RWPE2 (cell line): ENCODE results near the gene SLX4IP.

ENCODE experiments used
- ATAC-seq: fragments of 200-7000 bp; cut with Tn5 transposase; 3 replicates; pipeline ENCODE4 v1.9.1; 2021; ENCODE audit warnings: low read depth
- DNase-seq: peaks from one replicate; pipeline ENCODE4 v3.0.0-alpha.2; 2020; ENCODE audit warnings: low spot score
- H3K27ac ChIP-seq: fragments of 450-650 bp; 2 replicates; pipeline ENCODE4 v1.5.1; 2017; ENCODE audit warnings: mild to moderate bottlenecking; ENCODE audit not compliant: poor library complexity, severe bottlenecking
- H3K27me3 ChIP-seq: fragments of 250-450 bp; sonication (Bioruptor Pico); 2 replicates; pipeline ENCODE4 v1.5.1; 2021; ENCODE audit warnings: mild to moderate bottlenecking, moderate library complexity; ENCODE audit not compliant: insufficient read depth, poor library complexity, severe bottlenecking
- H3K36me3 ChIP-seq: fragments of 250-450 bp; sonication (Bioruptor Pico); 2 replicates; pipeline ENCODE4 v1.5.1; 2020; ENCODE audit warnings: low read depth, mild to moderate bottlenecking, moderate library complexity
- H3K4me1 ChIP-seq: fragments of 250-450 bp; sonication (Bioruptor Pico); 2 replicates; pipeline ENCODE4 v1.5.1; 2021; ENCODE audit warnings: mild to moderate bottlenecking, moderate library complexity; ENCODE audit not compliant: insufficient read depth, poor library complexity, severe bottlenecking
- H3K4me3 ChIP-seq: fragments of 250-450 bp; sonication (Bioruptor Pico); 2 replicates; pipeline ENCODE4 v1.5.1; 2021; ENCODE audit warnings: mild to moderate bottlenecking, moderate library complexity; ENCODE audit not compliant: severe bottlenecking
- H3K9me3 ChIP-seq: fragments of 250-450 bp; sonication (Bioruptor Pico); 2 replicates; pipeline ENCODE4 v1.5.1; 2021; ENCODE audit warnings: mild to moderate bottlenecking, moderate library complexity; ENCODE audit not compliant: severe bottlenecking
- TF ChIP-seq, protein P1 (sequence below): fragments of 450-650 bp; IDR thresholded peaks from one replicate; pipeline ENCODE4 v1.5.1; 2017; ENCODE audit warnings: mild to moderate bottlenecking, moderate library complexity; ENCODE audit not compliant: poor library complexity, severe bottlenecking

The SLX4IP gene

DNA sequence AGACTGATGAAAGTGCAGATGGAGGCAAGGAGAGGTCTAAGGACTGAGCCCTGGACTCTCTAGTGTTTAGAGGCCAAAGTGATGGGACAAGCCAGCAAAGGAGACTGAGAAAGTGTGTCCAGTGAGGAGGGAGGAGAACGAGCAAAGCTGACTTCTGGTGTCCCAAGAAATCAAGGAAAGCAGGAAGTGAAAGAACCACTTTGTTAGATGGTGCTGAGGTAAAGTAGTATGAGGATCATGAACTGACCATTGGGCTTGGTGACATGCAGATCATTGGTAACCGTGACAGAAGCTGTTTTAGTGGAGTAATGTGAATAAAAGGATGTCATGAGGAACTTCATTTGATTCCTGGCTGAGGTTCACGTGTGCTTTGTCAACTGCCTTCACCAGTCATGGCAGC is 108.4 kb downstream of the SLX4IP start:
- no peak for ATAC-seq
- Histone ChIP-seq H3K36me3 (no peaks in the 10 kb centered on the region), H3K9me3 (no peaks in the 10 kb centered on the region)

DNA sequence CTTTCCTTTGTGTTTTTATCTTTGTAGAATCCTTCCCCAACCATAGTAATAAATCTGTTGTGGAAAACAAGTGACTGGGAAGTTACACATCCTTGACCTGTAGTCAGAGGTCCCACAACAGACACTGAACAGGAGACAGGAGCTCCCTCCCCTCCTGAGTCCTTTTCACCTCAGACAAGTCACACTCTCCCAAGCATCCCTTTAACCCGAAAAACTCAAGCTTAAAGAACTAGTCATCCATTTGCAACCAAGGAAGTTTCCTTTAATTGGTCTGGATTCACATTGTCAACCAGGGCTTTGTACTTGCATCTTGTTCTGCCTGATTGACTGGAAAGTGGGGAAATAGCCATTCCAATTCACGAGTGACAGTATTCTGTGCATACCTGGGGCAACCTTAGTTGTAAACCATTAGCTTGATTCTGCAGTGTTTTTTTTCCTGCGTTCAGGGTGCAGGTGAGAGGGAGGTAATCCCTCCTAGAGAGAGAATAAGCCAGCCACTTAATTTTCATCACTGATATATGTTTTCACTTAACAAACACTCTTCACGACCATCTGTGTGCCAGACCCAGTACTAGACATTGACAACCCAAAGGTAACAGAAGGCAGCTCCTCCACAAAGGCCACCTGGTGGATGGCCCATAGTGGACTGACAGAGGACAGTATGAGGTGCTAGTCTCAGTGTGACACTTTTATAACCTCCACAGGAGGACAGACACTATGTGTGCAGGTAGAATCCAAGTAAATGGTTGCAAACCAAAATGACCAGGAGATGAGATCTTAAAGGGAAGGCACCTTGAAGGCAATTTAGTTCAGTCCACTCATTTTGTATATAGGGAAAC is 112.4 kb downstream of the SLX4IP start:
- ATAC-seq (no peak), DNase-seq (no peak)
- Histone ChIP-seq H3K36me3 (no peaks in the 10 kb centered on the region), H3K4me3 (no peak overlapping the region), H3K4me1 (no peaks in the 10 kb centered on the region), H3K27ac (no peak overlapping the region), H3K27me3 (no peaks in the 10 kb centered on the region), H3K9me3 (no peaks in the 10 kb centered on the region)
- TF ChIP-seq, protein P1, sequence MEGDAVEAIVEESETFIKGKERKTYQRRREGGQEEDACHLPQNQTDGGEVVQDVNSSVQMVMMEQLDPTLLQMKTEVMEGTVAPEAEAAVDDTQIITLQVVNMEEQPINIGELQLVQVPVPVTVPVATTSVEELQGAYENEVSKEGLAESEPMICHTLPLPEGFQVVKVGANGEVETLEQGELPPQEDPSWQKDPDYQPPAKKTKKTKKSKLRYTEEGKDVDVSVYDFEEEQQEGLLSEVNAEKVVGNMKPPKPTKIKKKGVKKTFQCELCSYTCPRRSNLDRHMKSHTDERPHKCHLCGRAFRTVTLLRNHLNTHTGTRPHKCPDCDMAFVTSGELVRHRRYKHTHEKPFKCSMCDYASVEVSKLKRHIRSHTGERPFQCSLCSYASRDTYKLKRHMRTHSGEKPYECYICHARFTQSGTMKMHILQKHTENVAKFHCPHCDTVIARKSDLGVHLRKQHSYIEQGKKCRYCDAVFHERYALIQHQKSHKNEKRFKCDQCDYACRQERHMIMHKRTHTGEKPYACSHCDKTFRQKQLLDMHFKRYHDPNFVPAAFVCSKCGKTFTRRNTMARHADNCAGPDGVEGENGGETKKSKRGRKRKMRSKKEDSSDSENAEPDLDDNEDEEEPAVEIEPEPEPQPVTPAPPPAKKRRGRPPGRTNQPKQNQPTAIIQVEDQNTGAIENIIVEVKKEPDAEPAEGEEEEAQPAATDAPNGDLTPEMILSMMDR = no peak

More for the DNA sequence above, 108.4 kb downstream of the SLX4IP start:
- no peak overlapping the region for H3K27ac ChIP-seq
- TF ChIP-seq, protein P1 = no peak
- H3K27me3 ChIP-seq = no peaks in the 10 kb centered on the region
- no peak overlapping the region for H3K4me3 ChIP-seq
- H3K4me1 ChIP-seq = peaks cover 23% of the 10 kb centered on the region
- DNase-seq = no peak

DNA sequence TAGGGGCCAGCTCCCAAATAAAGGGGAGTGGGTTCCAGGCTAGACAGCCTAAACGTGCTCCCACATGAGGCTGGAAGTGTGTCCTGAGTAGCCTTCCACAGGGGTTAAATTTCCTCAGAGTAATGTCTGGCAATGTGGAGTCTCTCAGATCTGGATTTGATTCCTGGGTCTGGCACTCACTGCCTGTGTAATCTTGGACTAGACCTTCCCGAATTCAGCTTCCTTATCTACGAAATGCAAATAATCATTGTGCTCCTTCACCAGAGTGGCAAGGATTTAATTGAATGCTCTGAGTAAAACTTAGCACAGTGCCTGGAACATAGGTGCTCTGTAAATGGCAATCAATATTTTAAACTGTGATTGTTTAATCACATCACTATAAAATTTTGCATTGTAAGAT is 114.4 kb downstream of the SLX4IP start:
- Histone ChIP-seq H3K4me3 (no peak overlapping the region), H3K9me3 (no peaks in the 10 kb centered on the region), H3K27me3 (no peaks in the 10 kb centered on the region), H3K4me1 (peaks cover 13% of the 10 kb centered on the region), H3K27ac (no peak overlapping the region), H3K36me3 (no peaks in the 10 kb centered on the region)
- ATAC-seq = no peak
- TF ChIP-seq, protein P1 = no peak
- no peak for DNase-seq

DNA sequence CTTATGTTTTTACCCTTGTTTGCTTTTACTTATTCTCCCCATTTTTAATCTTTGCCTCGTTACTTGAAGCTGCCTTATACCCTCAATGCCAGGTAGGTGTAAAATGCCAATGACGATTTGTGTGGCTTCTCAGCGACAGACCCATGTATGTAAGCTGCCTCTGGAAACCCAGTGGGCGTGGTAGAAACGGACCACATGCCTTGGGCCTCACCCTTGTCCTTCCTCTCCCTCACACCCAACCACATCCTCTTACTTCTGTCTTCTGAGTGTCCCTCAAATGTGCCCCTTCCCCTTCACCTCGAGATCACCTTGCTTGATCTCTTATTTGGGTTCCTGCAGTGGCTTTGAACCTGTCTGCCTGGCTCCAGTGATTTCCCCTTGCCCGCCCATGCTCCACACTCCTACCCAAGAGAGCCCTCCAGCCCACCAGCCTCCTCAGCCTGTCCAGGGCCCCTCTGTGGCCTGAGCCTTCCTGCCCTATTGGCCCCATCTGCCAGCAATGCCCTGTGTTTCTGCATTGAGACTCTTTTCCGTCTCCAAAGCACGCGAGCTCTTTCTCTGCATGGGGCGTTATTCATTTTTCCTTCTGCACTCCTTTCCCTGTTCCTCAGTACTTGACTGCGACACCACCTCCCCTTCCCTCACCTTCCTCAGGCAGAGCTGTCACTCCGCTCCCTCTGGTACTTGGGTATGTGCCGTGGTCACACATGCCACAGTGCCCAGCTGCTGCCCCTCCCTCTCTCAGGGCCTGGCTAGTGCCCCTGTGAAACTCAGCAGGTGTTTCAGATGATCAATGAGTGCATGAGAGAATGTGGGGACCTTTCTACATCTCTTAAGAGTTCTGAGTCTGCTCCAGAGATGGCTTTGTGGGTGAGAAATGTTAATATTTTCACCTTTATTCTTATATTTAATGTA is 115.4 kb downstream of the SLX4IP start:
- TF ChIP-seq, protein P1 = no peak
- H3K36me3 ChIP-seq = no peaks in the 10 kb centered on the region
- H3K27me3 ChIP-seq = no peaks in the 10 kb centered on the region
- no peak for DNase-seq
- no peaks in the 10 kb centered on the region for H3K9me3 ChIP-seq
- ATAC-seq = no peak
- peaks cover 16% of the 10 kb centered on the region for H3K4me1 ChIP-seq
- H3K4me3 ChIP-seq = no peak overlapping the region
- no peak overlapping the region for H3K27ac ChIP-seq
